Measurements from ENCODE around the gene DNAJC28. TPM values are rescaled to one million over a fixed set of nuclear protein-coding genes. Genes with fewer than 3 reads are reported as not detected.

Gene DNAJC28
- total RNA-seq, 1 experiment from 2014 or later = 1.5 TPM

- TF ChIP-seq POLR2AphosphoS5 (IDR thresholded peaks at IDR 0.05; ENCODE audit: low read depth, low read length) = no peak
- no peak for TF ChIP-seq REST (IDR thresholded peaks at IDR 0.05; ENCODE audit: insufficient read depth in 1 of 2, low read depth in 2 of 2, low read length in 1 of 2)
- TF ChIP-seq CTCF (IDR thresholded peaks at IDR 0.05) = no peak
- no peak for TF ChIP-seq TCF7L2 (IDR thresholded peaks at IDR 0.05; ENCODE audit: low read depth, low read length)
- TF ChIP-seq SIN3A (IDR thresholded peaks at IDR 0.05; ENCODE audit: borderline replicate concordance, insufficient read depth, low read depth, low read length) = no peak
- ChIA-PET CTCF (no interaction called here), POLR2A (interaction anchor here (0.6 kb wide), 1 partner anchor 14 kb away, joined by 3 read pairs; no protein-coding TSS in a partner anchor)
- ATAC-seq = peak; percentile 40
- Histone ChIP-seq H3K4me3 (ENCODE audit: low read depth in 2 of 2, low read length in 2 of 2) (peak overlapping the region; percentile 74 to 80), H3K4me1 (ENCODE audit: control insufficient read depth, insufficient read depth, low read length) (no peaks in the 10 kb centered on the region; the same call in 1 of the 2 replicates), H3K27ac (ENCODE audit: low read length) (peak overlapping the region; percentile 75), H3K9me3 (ENCODE audit: control insufficient read depth, insufficient read depth, low read depth, low read length) (no peaks in the 10 kb centered on the region), H3K36me3 (ENCODE audit: control insufficient read depth, insufficient read depth, low read length) (no peaks in the 10 kb centered on the region; the same call in 1 of the 2 replicates), H3K27me3 (ENCODE audit: control insufficient read depth, insufficient read depth, low read length) (no peaks in the 10 kb centered on the region)
- in situ Hi-C loops (cut with HindIII; ENCODE audit: low pct_unique_long_range_greater_than_20kb, low sequenced_read_pairs) (no loop called here), intact Hi-C loops (cut with micrococcal nuclease; ENCODE audit: unreplicated experiment) (no loop called here)
- DNase-seq (ENCODE audit: low read depth, low spot score) = no peak
- BruUV-seq (replicated peaks) = no TSS peak
Observed at GRCh38 chr21:33478935-33479678, 12.4 kb downstream of the DNAJC28 start.

- Histone ChIP-seq H3K4me1 (ENCODE audit: control insufficient read depth, insufficient read depth, low read length) (no peaks in the 10 kb centered on the region; the same call in 1 of the 2 replicates), H3K27ac (ENCODE audit: low read length) (peak overlapping the region; percentile 54; the same call in 1 of the 2 replicates), H3K9me3 (ENCODE audit: control insufficient read depth, insufficient read depth, low read depth, low read length) (no peaks in the 10 kb centered on the region), H3K4me3 (ENCODE audit: low read depth in 2 of 2, low read length in 2 of 2) (peak overlapping the region; percentile 74 to 80), H3K27me3 (ENCODE audit: control insufficient read depth, insufficient read depth, low read length) (no peaks in the 10 kb centered on the region), H3K36me3 (ENCODE audit: control insufficient read depth, insufficient read depth, low read length) (no peaks in the 10 kb centered on the region; the same call in 1 of the 2 replicates)
- no peak for ATAC-seq
- no peak for DNase-seq (ENCODE audit: low read depth, low spot score)
- in situ Hi-C loops (cut with HindIII; ENCODE audit: low pct_unique_long_range_greater_than_20kb, low sequenced_read_pairs) (no loop called here), intact Hi-C loops (cut with micrococcal nuclease; ENCODE audit: unreplicated experiment) (no loop called here)
- ChIA-PET CTCF (no interaction called here), POLR2A (no interaction called here)
- TF ChIP-seq TCF7L2 (IDR thresholded peaks at IDR 0.05; ENCODE audit: low read depth, low read length) (no peak), REST (IDR thresholded peaks at IDR 0.05; ENCODE audit: insufficient read depth in 1 of 2, low read depth in 2 of 2, low read length in 1 of 2) (no peak), POLR2AphosphoS5 (IDR thresholded peaks at IDR 0.05; ENCODE audit: low read depth, low read length) (no peak), CTCF (IDR thresholded peaks at IDR 0.05) (no peak), SIN3A (IDR thresholded peaks at IDR 0.05; ENCODE audit: borderline replicate concordance, insufficient read depth, low read depth, low read length) (no peak)
- BruUV-seq (replicated peaks) = no TSS peak
Observed at GRCh38 chr21:33478182-33478581, 13.3 kb downstream of the DNAJC28 start.
